ENCODE measurements around the gene GIGYF2. TPM values are rescaled to one million over a fixed set of nuclear protein-coding genes. Genes with fewer than 3 reads are reported as not detected.

Gene GIGYF2
- total and polyA plus RNA-seq, 4 experiments from 2014 or later: 6.7 to 89.6 (median 59.0) TPM

DNA sequence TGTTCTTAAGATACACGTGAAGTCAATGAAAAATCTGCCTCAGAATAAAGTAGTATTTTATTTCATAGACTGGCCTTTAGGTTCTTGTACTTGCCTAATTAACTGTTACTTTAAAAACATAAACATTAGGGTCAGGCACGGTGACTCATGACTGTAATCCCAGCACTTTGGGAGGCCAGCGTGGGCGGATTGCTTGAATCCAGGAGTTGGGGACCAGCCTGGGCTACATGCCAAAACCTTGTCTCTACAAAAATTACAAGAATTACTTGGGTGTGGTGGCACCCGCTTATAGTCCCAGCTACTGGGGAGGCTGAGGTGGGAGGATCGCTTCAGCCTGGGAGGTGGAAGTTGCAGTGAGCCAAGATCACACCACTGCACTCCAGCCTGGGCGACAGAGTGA is 157.0 kb downstream of the GIGYF2 start:
- H3K4me3 ChIP-seq (ENCODE audit: low read length in 2 of 2): no peak overlapping the region
- no peak overlapping the region for H3K27ac ChIP-seq (ENCODE audit: low read depth, low read length)
- no peaks in the 10 kb centered on the region for H3K4me1 ChIP-seq (ENCODE audit: insufficient read depth, low read length)
- CTCF ChIA-PET (ENCODE audit: partially characterized antibody): interaction anchor here (0.6 to 2.1 kb wide), 5 partner anchors 12 to 414 kb away, joined by 3 to 13 read pairs (median 5); partner anchors contain the start of gene ATG16L1
- Mint-ChIP-seq H3K4me3 (no peak overlapping the region), H3K9me3 (no peaks in the 10 kb centered on the region), H3K36me3 (peaks cover 37 to 81% of the 10 kb centered on the region in 2 donors), H3K27ac (peak overlapping the region in 1 of 7 donors; percentile 35), H3K4me1 (no peaks in the 10 kb centered on the region), H3K27me3 (no peaks in the 10 kb centered on the region)
- H3K27me3 ChIP-seq (ENCODE audit: insufficient read depth, low read length): no peaks in the 10 kb centered on the region
- POLR2A ChIA-PET (ENCODE audit: partially characterized antibody): interaction anchor here (1.2 kb wide), 1 partner anchor 396 kb away, joined by 4 read pairs; no protein-coding TSS in a partner anchor
- intact Hi-C loops (cut with micrococcal nuclease): loop anchor here (10.0 kb wide), 1 partner anchor 201 kb away; no protein-coding TSS in a partner anchor
- no peaks in the 10 kb centered on the region for H3K9me3 ChIP-seq (ENCODE audit: control insufficient read depth in 1 of 2, low read length in 2 of 2)
- H3K36me3 ChIP-seq (ENCODE audit: insufficient read depth, low read length): peaks cover 39% of the 10 kb centered on the region
- no peak for DNase-seq

DNA sequence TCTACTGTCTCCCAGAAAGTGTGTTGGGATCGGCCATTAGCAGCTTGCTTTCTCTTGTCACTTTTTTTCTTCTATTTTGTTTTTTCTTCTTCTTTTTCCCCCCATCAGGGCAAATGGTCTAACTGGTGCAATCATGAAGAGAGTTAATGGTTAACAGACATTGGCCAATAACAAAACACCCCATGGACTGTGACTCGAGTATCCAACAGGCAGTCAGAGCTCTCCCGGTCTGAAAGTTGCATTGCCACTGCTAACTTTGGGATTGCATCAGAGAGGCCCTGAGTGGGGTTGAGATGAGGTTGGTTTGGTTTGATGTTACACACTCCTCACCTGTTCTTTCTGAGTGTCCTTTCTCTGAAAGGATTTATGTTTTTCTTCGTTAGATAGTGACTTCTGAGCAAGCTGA is 160.0 kb downstream of the GIGYF2 start:
- POLR2A ChIA-PET (ENCODE audit: partially characterized antibody): no interaction called here
- no peaks in the 10 kb centered on the region for H3K27me3 ChIP-seq (ENCODE audit: insufficient read depth, low read length)
- no peaks in the 10 kb centered on the region for H3K4me1 Mint-ChIP-seq
- intact Hi-C loops (cut with micrococcal nuclease): loop anchor here (10.0 kb wide), 1 partner anchor 198 kb away; no protein-coding TSS in a partner anchor
- peaks cover 41 to 73% of the 10 kb centered on the region in 2 donors for H3K36me3 Mint-ChIP-seq
- H3K9me3 ChIP-seq (ENCODE audit: control insufficient read depth in 1 of 2, low read length in 2 of 2): no peaks in the 10 kb centered on the region
- no peak overlapping the region for H3K4me3 ChIP-seq (ENCODE audit: low read length in 2 of 2)
- H3K4me3 Mint-ChIP-seq: no peak overlapping the region
- H3K4me1 ChIP-seq (ENCODE audit: insufficient read depth, low read length): no peaks in the 10 kb centered on the region
- CTCF ChIA-PET (ENCODE audit: partially characterized antibody): no interaction called here
- H3K27ac ChIP-seq (ENCODE audit: low read depth, low read length): no peak overlapping the region
- no peaks in the 10 kb centered on the region for H3K9me3 Mint-ChIP-seq
- peaks cover 18% of the 10 kb centered on the region for H3K36me3 ChIP-seq (ENCODE audit: insufficient read depth, low read length)
- H3K27me3 Mint-ChIP-seq: no peaks in the 10 kb centered on the region
- no peak overlapping the region for H3K27ac Mint-ChIP-seq
- no peak for DNase-seq

GRCh38 chr2:232859385-232859916 is 162.3 kb downstream of the GIGYF2 start:
- H3K4me3 ChIP-seq (ENCODE audit: low read length in 2 of 2): no peak overlapping the region
- H3K4me1 ChIP-seq (ENCODE audit: insufficient read depth, low read length): no peaks in the 10 kb centered on the region
- ChIA-PET CTCF (ENCODE audit: partially characterized antibody) (no interaction called here), POLR2A (ENCODE audit: partially characterized antibody) (no interaction called here)
- no peaks in the 10 kb centered on the region for H3K27me3 ChIP-seq (ENCODE audit: insufficient read depth, low read length)
- DNase-seq: no peak
- Mint-ChIP-seq H3K27ac (peak overlapping the region in 2 of 7 donors; percentile 3 to 94), H3K36me3 (peaks cover 38 to 58% of the 10 kb centered on the region in 2 donors), H3K27me3 (no peaks in the 10 kb centered on the region), H3K4me1 (peaks cover 0 to 3% (median 0%) of the 10 kb centered on the region in 4 donors), H3K9me3 (no peaks in the 10 kb centered on the region), H3K4me3 (no peak overlapping the region)
- no peaks in the 10 kb centered on the region for H3K9me3 ChIP-seq (ENCODE audit: control insufficient read depth in 1 of 2, low read length in 2 of 2)
- H3K27ac ChIP-seq (ENCODE audit: low read depth, low read length): no peak overlapping the region
- intact Hi-C loops (cut with micrococcal nuclease): loop anchor here (10.0 kb wide), 1 partner anchor 195 kb away; no protein-coding TSS in a partner anchor
- H3K36me3 ChIP-seq (ENCODE audit: insufficient read depth, low read length): peaks cover 18% of the 10 kb centered on the region

- no peak overlapping the region for H3K4me3 ChIP-seq (ENCODE audit: low read length in 2 of 2)
- no peaks in the 10 kb centered on the region for H3K4me1 ChIP-seq (ENCODE audit: insufficient read depth, low read length)
- no peaks in the 10 kb centered on the region for H3K9me3 ChIP-seq (ENCODE audit: control insufficient read depth in 1 of 2, low read length in 2 of 2)
- Mint-ChIP-seq H3K27me3 (no peaks in the 10 kb centered on the region), H3K27ac (no peak overlapping the region), H3K4me3 (no peak overlapping the region), H3K4me1 (peaks cover 0 to 3% (median 0%) of the 10 kb centered on the region in 4 donors), H3K9me3 (no peaks in the 10 kb centered on the region), H3K36me3 (peaks cover 38 to 49% of the 10 kb centered on the region in 2 donors)
- H3K27me3 ChIP-seq (ENCODE audit: insufficient read depth, low read length): no peaks in the 10 kb centered on the region
- no peak overlapping the region for H3K27ac ChIP-seq (ENCODE audit: low read depth, low read length)
- no peak for DNase-seq
- ChIA-PET CTCF (ENCODE audit: partially characterized antibody) (no interaction called here), POLR2A (ENCODE audit: partially characterized antibody) (no interaction called here)
- peaks cover 18% of the 10 kb centered on the region for H3K36me3 ChIP-seq (ENCODE audit: insufficient read depth, low read length)
- intact Hi-C loops (cut with micrococcal nuclease): no loop called here
Measured at GRCh38 chr2:232860593-232861241, 163.6 kb downstream of the GIGYF2 start.

GRCh38 chr2:232861353-232861752 is 164.2 kb downstream of the GIGYF2 start:
- Histone ChIP-seq H3K4me3 (ENCODE audit: low read length in 2 of 2) (no peak overlapping the region), H3K27ac (ENCODE audit: low read depth, low read length) (no peak overlapping the region), H3K36me3 (ENCODE audit: insufficient read depth, low read length) (peaks cover 14% of the 10 kb centered on the region), H3K9me3 (ENCODE audit: control insufficient read depth in 1 of 2, low read length in 2 of 2) (no peaks in the 10 kb centered on the region), H3K4me1 (ENCODE audit: insufficient read depth, low read length) (no peaks in the 10 kb centered on the region), H3K27me3 (ENCODE audit: insufficient read depth, low read length) (no peaks in the 10 kb centered on the region)
- Mint-ChIP-seq H3K9me3 (no peaks in the 10 kb centered on the region), H3K36me3 (peaks cover 38 to 45% of the 10 kb centered on the region in 2 donors), H3K4me1 (peaks cover 0 to 3% (median 0%) of the 10 kb centered on the region in 4 donors), H3K4me3 (no peak overlapping the region), H3K27ac (no peak overlapping the region), H3K27me3 (no peaks in the 10 kb centered on the region)
- DNase-seq: no peak
- CTCF ChIA-PET (ENCODE audit: partially characterized antibody): no interaction called here
- POLR2A ChIA-PET (ENCODE audit: partially characterized antibody): no interaction called here
- intact Hi-C loops (cut with micrococcal nuclease): no loop called here

DNA sequence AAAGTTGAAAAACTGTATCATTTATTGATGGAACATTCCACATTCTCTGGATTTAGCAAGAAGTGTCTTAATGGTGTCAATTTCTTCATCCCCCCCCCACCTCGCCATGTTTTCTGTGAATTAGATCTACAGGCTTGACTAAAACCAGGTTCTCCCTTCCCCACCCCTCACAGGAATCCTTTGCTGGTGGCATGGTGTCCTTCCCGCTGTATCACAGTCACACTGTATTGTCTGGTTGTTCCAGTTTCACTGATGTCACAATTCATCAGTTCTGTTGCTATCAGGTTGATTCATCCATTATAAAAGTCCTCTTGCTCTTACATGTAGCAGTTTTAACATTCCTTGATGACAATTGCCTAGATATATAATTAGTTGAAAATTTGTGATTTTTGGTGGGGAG is 166.9 kb downstream of the GIGYF2 start:
- Mint-ChIP-seq H3K27ac (no peak overlapping the region), H3K4me3 (no peak overlapping the region)
- intact Hi-C loops (cut with micrococcal nuclease): no loop called here

DNA sequence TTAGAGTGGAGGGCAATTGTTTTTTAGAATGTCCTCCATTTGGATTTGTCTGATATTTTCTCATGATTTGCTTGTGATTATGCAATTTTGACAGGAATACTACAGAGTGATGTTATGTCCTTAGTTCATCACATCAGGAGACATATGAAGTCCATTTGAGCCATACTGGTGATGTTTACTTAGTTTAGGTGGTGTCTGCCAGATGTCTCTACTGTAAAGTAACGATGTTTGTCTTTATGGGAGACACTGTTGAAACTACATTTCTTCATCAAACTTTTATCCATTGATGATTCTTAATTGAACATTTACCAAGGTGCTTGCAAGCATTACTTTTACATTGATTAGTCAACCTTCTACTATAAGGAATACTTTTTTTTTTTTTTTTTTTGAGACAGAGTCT is 168.0 kb downstream of the GIGYF2 start:
- Mint-ChIP-seq H3K27me3 (no peaks in the 10 kb centered on the region), H3K4me3 (no peak overlapping the region), H3K4me1 (peaks cover 0 to 3% (median 0%) of the 10 kb centered on the region in 4 donors), H3K36me3 (peaks cover 12 to 14% of the 10 kb centered on the region in 2 donors), H3K27ac (no peak overlapping the region), H3K9me3 (no peaks in the 10 kb centered on the region)
- H3K27ac ChIP-seq (ENCODE audit: low read depth, low read length): no peak overlapping the region
- no peaks in the 10 kb centered on the region for H3K4me1 ChIP-seq (ENCODE audit: insufficient read depth, low read length)
- POLR2A ChIA-PET (ENCODE audit: partially characterized antibody): no interaction called here
- no peaks in the 10 kb centered on the region for H3K27me3 ChIP-seq (ENCODE audit: insufficient read depth, low read length)
- no peaks in the 10 kb centered on the region for H3K9me3 ChIP-seq (ENCODE audit: control insufficient read depth in 1 of 2, low read length in 2 of 2)
- intact Hi-C loops (cut with micrococcal nuclease): no loop called here
- CTCF ChIA-PET (ENCODE audit: partially characterized antibody): no interaction called here
- H3K4me3 ChIP-seq (ENCODE audit: low read length in 2 of 2): no peak overlapping the region
- no peaks in the 10 kb centered on the region for H3K36me3 ChIP-seq (ENCODE audit: insufficient read depth, low read length)
- DNase-seq: no peak

More for the DNA sequence above, 166.9 kb downstream of the GIGYF2 start:
- H3K4me3 ChIP-seq (ENCODE audit: low read length in 2 of 2): no peak overlapping the region
- CTCF ChIA-PET (ENCODE audit: partially characterized antibody): no interaction called here
- no peaks in the 10 kb centered on the region for H3K9me3 ChIP-seq (ENCODE audit: control insufficient read depth in 1 of 2, low read length in 2 of 2)
- POLR2A ChIA-PET (ENCODE audit: partially characterized antibody): no interaction called here
- peaks cover 0 to 3% (median 0%) of the 10 kb centered on the region in 4 donors for H3K4me1 Mint-ChIP-seq
- H3K4me1 ChIP-seq (ENCODE audit: insufficient read depth, low read length): no peaks in the 10 kb centered on the region
- no peak for DNase-seq
- no peaks in the 10 kb centered on the region for H3K36me3 ChIP-seq (ENCODE audit: insufficient read depth, low read length)
- no peaks in the 10 kb centered on the region for H3K27me3 ChIP-seq (ENCODE audit: insufficient read depth, low read length)
- H3K27ac ChIP-seq (ENCODE audit: low read depth, low read length): no peak overlapping the region
- H3K27me3 Mint-ChIP-seq: no peaks in the 10 kb centered on the region
- no peaks in the 10 kb centered on the region for H3K9me3 Mint-ChIP-seq
- peaks cover 18 to 19% of the 10 kb centered on the region in 2 donors for H3K36me3 Mint-ChIP-seq
